Endothelial cell of umbilical vein (primary cell): Measurements from ENCODE around the gene NKG7. TPM values are rescaled to one million over a fixed set of nuclear protein-coding genes. Genes with fewer than 3 reads are reported as not detected.

ENCODE experiments used
- BruUV-seq: library from RNA; stranded (reverse); fragments of 400-500 nt; replicated peaks from 2 replicates; lab custom pipeline; 2021; lab: Mats Ljungman, UMichigan
- CTCF ChIA-PET: fragments of 300-600, 350-600 bp; sonication (Branson Sonifier 250); formaldehyde crosslinking; loops from one replicate; lab custom pipeline; 2021; ENCODE audit warnings: antibody characterized with exemption, inconsistent platforms; lab: Charles Lee
- POLR2A ChIA-PET: fragments of 300-600, 350-600 bp; sonication (Branson Sonifier 250); formaldehyde crosslinking; loops from one replicate; lab custom pipeline; 2021; ENCODE audit warnings: antibody characterized with exemption, inconsistent platforms; lab: Charles Lee
- DNase-seq: peaks from one replicate; pipeline ENCODE4 v3.0.0-alpha.2; 2011; ENCODE audit warnings: low read depth, low spot score
- FAIRE-seq: peaks from 2 replicates; lab custom pipeline; 2011; peaks lifted over from hg19 to GRCh38; lab: Jason Lieb, UNC
- H2AFZ ChIP-seq: 2 replicates; pipeline ENCODE4 v1.6.0; 2012; ENCODE audit warnings: low read depth, low read length, control low read depth, inconsistent platforms
- H3K27ac ChIP-seq: 2 replicates; pipeline ENCODE4 v1.5.1; 2011; ENCODE audit warnings: low read depth, mild to moderate bottlenecking, control low read depth, low read length, moderate library complexity; ENCODE audit not compliant: insufficient read depth
- H3K27me3 ChIP-seq, 2 experiments: 2 replicates each; pipeline versions ENCODE4 v1.6.0 to v1.6.1; 2011; ENCODE audit warnings: low read length in 2 of 2, mixed read lengths in 1 of 2; ENCODE audit not compliant: control insufficient read depth in 2 of 2, insufficient read depth in 2 of 2
- H3K36me3 ChIP-seq, 2 experiments: 2 replicates in 1 of 2; 3 replicates in 1 of 2; pipeline ENCODE4 v1.5.1; 2011; ENCODE audit warnings: low read length in 2 of 2, mild to moderate bottlenecking in 1 of 2, moderate library complexity in 1 of 2; ENCODE audit not compliant: control insufficient read depth in 2 of 2, insufficient read depth in 2 of 2; ENCODE audit errors: extremely low read depth in 1 of 2
- H3K4me1 ChIP-seq: 3 replicates; pipeline ENCODE4 v1.5.1; 2011; ENCODE audit warnings: mild to moderate bottlenecking, low read length; ENCODE audit not compliant: control insufficient read depth, insufficient read depth; ENCODE audit errors: extremely low read depth
- H3K4me2 ChIP-seq: 2 replicates; pipeline ENCODE4 v1.6.1; 2011; ENCODE audit warnings: low read length, control low read depth, mixed read lengths; ENCODE audit not compliant: insufficient read depth
- H3K4me3 ChIP-seq, 3 experiments: fragments of 200-600 bp in 1 of 3; sonication (generic), shearing (Covaris generic) in 1 of 3; replicated peaks in 1 of 3; 2 replicates each; pipeline ENCODE4 v1.5.1; 2011 to 2016; ENCODE audit warnings: control low read depth in 3 of 3, low read length in 3 of 3, mild to moderate bottlenecking in 2 of 3, inconsistent platforms in 1 of 3, low read depth in 1 of 3, moderate library complexity in 1 of 3; ENCODE audit not compliant: insufficient read depth in 1 of 3
- H3K79me2 ChIP-seq: 2 replicates; pipeline ENCODE4 v1.6.0; 2012; ENCODE audit warnings: low read length, inconsistent platforms; ENCODE audit not compliant: control insufficient read depth, insufficient read depth
- H3K9ac ChIP-seq: replicated peaks from 2 replicates; pipeline ENCODE3; 2011; ENCODE audit warnings: low read length, control low read depth; ENCODE audit not compliant: insufficient read depth; ENCODE audit errors: extremely low read depth
- H3K9me1 ChIP-seq: replicated peaks from 3 replicates; pipeline ENCODE4 v1.6.0; 2011; ENCODE audit warnings: mild to moderate bottlenecking, low read length; ENCODE audit not compliant: control insufficient read depth, insufficient read depth; ENCODE audit errors: extremely low read depth
- H3K9me3 ChIP-seq: replicated peaks from 2 replicates; pipeline ENCODE4 v1.5.1; 2012; ENCODE audit warnings: low read length, inconsistent platforms; ENCODE audit not compliant: control insufficient read depth, insufficient read depth
- H4K20me1 ChIP-seq: replicated peaks from 2 replicates; pipeline ENCODE3; 2011; ENCODE audit warnings: mild to moderate bottlenecking, low read length; ENCODE audit not compliant: control insufficient read depth, insufficient read depth; ENCODE audit errors: extremely low read depth
- EZH2 ChIP-seq: IDR thresholded peaks from 2 replicates; pipeline ENCODE4 v1.6.1; 2012; ENCODE audit warnings: borderline replicate concordance, low read depth, mild to moderate bottlenecking, moderate library complexity, low read length, inconsistent platforms; ENCODE audit not compliant: severe bottlenecking
- FOS ChIP-seq: IDR thresholded peaks from 2 replicates; pipeline ENCODE4 v1.6.1; 2011; ENCODE audit warnings: mild to moderate bottlenecking, low read length, moderate library complexity, borderline replicate concordance; ENCODE audit not compliant: insufficient read depth
- GATA2 ChIP-seq: IDR thresholded peaks from 2 replicates; pipeline ENCODE4 v1.7.0; 2011; ENCODE audit warnings: low read depth, mild to moderate bottlenecking, moderate library complexity, mixed read lengths, low read length; ENCODE audit not compliant: insufficient read length, insufficient read depth
- JUN ChIP-seq: IDR thresholded peaks from 2 replicates; pipeline ENCODE4 v1.6.1; 2011; ENCODE audit warnings: borderline replicate concordance, low read depth; ENCODE audit not compliant: insufficient read length, insufficient read depth
- MAX ChIP-seq: IDR thresholded peaks from 2 replicates; pipeline ENCODE4 v1.6.1; 2011; ENCODE audit not compliant: insufficient read depth, insufficient read length
- MYC ChIP-seq: IDR thresholded peaks from one replicate; pipeline ENCODE4 v1.6.1; 2011; ENCODE audit warnings: mild to moderate bottlenecking, low read depth, low read length
- POLR2A ChIP-seq: IDR thresholded peaks from 2 replicates; pipeline ENCODE4 v1.6.1; 2012; ENCODE audit warnings: low read depth, mild to moderate bottlenecking, control low read depth, low read length
- POLR2AphosphoS5 ChIP-seq: IDR thresholded peaks from 2 replicates; pipeline ENCODE4 v1.6.1; 2012; ENCODE audit warnings: low read depth, mild to moderate bottlenecking, control low read depth, low read length, moderate library complexity; ENCODE audit not compliant: insufficient read depth
- dilution Hi-C: fragments of 300-500 bp; cut with MboI; formaldehyde crosslinking; loops from one replicate; pipeline ENCODE4 v1.15.0; 2019; ENCODE audit warnings: low sequenced_read_pairs; ENCODE audit not compliant: extremely low pct_ligation_motif_present
- intact Hi-C: fragments of 100-400 bp; cut with micrococcal nuclease; formaldehyde crosslinking; loops from one replicate; pipeline ENCODE4 v1.10.0; 2022
- polyA plus RNA-seq, 4 experiments: library from polyadenylated mRNA; depleted of rRNA in 3 of 4; stranded (reverse) in 3 of 4; unstranded in 1 of 4; fragments of >200 nt; gene quantifications; 2 replicates each; pipeline versions ENCODE4 v1.2.1 to v1.2.3, GENCODE V29; 2011 to 2012; ENCODE audit warnings: missing spikeins in 1 of 4
- total RNA-seq: library from RNA; stranded (reverse); gene quantifications from 2 replicates; pipeline ENCODE4 v1.2.3, GENCODE V29; 2021
- TF ChIP-seq, protein P1 (sequence below), 2 donors: IDR thresholded peaks; 1 replicate in 1 of 2; 2 replicates in 1 of 2; pipeline ENCODE4 v1.5.1; 2011; ENCODE audit warnings: low read length in 2 of 2, mild to moderate bottlenecking in 2 of 2, moderate library complexity in 2 of 2, control low read depth in 1 of 2, inconsistent platforms in 1 of 2, low read depth in 1 of 2; ENCODE audit not compliant: insufficient read depth in 1 of 2; ENCODE audit errors: extremely low read depth in 1 of 2

The NKG7 gene
- total and polyA plus RNA-seq, 2 donors (not counting 3 experiments of a cell fraction or from before 2014, with no cell fraction given), result not detected

DNA sequence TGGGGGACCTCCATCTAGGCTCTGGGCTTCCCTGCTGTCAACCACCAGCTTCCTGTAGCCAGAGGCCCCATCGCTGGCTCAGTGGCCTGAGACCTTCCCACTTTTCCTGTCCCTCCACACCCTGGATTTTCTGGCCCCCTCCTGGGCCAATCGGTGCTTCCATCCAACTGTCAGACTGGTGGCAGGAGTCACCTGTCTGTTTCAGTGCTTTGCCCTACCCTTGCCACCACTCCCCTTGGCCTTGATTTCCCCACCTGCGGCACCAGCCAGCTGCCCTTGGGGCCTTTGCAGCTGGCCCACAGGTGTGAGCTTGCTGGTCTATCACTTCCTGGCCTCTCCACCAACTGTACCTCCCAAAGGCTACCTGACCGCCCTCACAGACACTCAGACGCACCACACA, 43.0 kb downstream of the NKG7 start:
- no peaks in the 10 kb centered on the region for H3K9me1 ChIP-seq
- no peaks in the 10 kb centered on the region for H3K36me3 ChIP-seq
- no peaks in the 10 kb centered on the region for H4K20me1 ChIP-seq
- dilution Hi-C loops (no loop called here), intact Hi-C loops (loop anchor here (5.0 kb wide), 1 partner anchor 38 kb away; the partner anchor contains the start of genes CLDND2 and ETFB)
- POLR2A ChIA-PET, result no interaction called here
- FAIRE-seq (no peak), DNase-seq (no peak)
- H3K4me1 ChIP-seq, result no peaks in the 10 kb centered on the region
- no peak overlapping the region for H2AFZ ChIP-seq
- BruUV-seq, result no TSS peak
- H3K4me3 ChIP-seq, result no peak overlapping the region
- no peak overlapping the region for H3K9ac ChIP-seq
- no peaks in the 10 kb centered on the region for H3K79me2 ChIP-seq
- TF ChIP-seq POLR2AphosphoS5 (no peak), EZH2 (no peak), JUN (no peak), MAX (no peak), POLR2A (no peak), FOS (no peak), MYC (no peak), GATA2 (no peak)
- TF ChIP-seq, protein P1, sequence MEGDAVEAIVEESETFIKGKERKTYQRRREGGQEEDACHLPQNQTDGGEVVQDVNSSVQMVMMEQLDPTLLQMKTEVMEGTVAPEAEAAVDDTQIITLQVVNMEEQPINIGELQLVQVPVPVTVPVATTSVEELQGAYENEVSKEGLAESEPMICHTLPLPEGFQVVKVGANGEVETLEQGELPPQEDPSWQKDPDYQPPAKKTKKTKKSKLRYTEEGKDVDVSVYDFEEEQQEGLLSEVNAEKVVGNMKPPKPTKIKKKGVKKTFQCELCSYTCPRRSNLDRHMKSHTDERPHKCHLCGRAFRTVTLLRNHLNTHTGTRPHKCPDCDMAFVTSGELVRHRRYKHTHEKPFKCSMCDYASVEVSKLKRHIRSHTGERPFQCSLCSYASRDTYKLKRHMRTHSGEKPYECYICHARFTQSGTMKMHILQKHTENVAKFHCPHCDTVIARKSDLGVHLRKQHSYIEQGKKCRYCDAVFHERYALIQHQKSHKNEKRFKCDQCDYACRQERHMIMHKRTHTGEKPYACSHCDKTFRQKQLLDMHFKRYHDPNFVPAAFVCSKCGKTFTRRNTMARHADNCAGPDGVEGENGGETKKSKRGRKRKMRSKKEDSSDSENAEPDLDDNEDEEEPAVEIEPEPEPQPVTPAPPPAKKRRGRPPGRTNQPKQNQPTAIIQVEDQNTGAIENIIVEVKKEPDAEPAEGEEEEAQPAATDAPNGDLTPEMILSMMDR (IDR thresholded peaks at IDR 0.05; ENCODE audit: extremely low read depth in 1 of 2, insufficient read depth in 1 of 2, low read depth in 1 of 2, low read length in 2 of 2), result no peak
- H3K9me3 ChIP-seq, result no peaks in the 10 kb centered on the region
- no peak overlapping the region for H3K4me2 ChIP-seq
- no peak overlapping the region for H3K27ac ChIP-seq
- peaks cover 6 to 7% of the 10 kb centered on the region in 2 experiments for H3K27me3 ChIP-seq
- CTCF ChIA-PET, result no interaction called here
